GM18499 (cell line): ENCODE measurements around the gene CLINT1.

ENCODE experiments used
- ATAC-seq: cut with Tn5 transposase; IDR thresholded peaks from one replicate; pipeline ENCODE4 v1.9.1; 2021; ENCODE audit warnings: moderate number of reproducible peaks; ENCODE audit not compliant: insufficient read depth, unreplicated experiment

Gene CLINT1

DNA sequence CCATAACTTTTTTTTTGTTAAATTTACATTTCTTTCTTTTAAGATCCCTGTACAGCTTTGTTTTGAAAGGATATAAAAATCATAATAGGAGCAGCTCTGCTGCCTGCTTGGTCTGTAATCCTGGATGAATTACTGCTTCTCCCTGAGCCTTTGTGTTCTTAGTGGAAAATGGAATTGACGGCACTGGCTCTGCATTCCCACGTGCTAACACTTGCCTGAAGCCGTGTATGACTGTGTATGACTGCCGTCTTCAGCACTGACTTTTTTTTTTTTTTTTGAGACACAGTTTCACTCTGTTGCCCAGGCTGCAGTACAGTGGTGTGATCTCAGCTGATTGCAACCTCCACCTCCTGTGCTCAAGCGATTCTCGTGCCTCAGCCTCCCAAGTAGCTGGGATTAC is 123.0 kb downstream of the CLINT1 start:
- no peak for ATAC-seq
